Lower lobe of right lung (tissue), 2 donors: Measurements from ENCODE around the gene NRP2. TPM values are rescaled to one million over a fixed set of nuclear protein-coding genes. Genes with fewer than 3 reads are reported as not detected.

Source experiments
- ATAC-seq, 2 donors: fragments of 200-7000 bp; cut with Tn5 transposase; one replicate each; pipeline ENCODE4 v1.9.1; 2020 to 2022; ENCODE audit warnings: mild to moderate bottlenecking in 2 of 2, moderate library complexity in 2 of 2
- DNase-seq: peaks from one replicate; pipeline ENCODE4 v3.0.0-alpha.2; 2020
- H3K27ac ChIP-seq: fragments of 200-600 bp; one replicate; pipeline ENCODE4 v1.8.0; 2022
- H3K27me3 ChIP-seq: fragments of 200-600 bp; one replicate; pipeline ENCODE4 v1.8.0; 2022; ENCODE audit warnings: low read depth
- H3K36me3 ChIP-seq: fragments of 200-600 bp; one replicate; pipeline ENCODE4 v1.8.0; 2022; ENCODE audit warnings: mild to moderate bottlenecking
- H3K4me1 ChIP-seq: fragments of 200-600 bp; one replicate; pipeline ENCODE4 v1.8.0; 2022
- H3K4me3 ChIP-seq: fragments of 200-600 bp; one replicate; pipeline ENCODE4 v1.8.0; 2022; ENCODE audit warnings: mild to moderate bottlenecking
- H3K9me3 ChIP-seq: fragments of 200-600 bp; one replicate; pipeline ENCODE4 v1.8.0; 2022
- intact Hi-C: fragments of 100-400 bp; cut with DNase I; formaldehyde crosslinking; loops from one replicate; pipeline ENCODE4 v1.11.0; 2022
- total RNA-seq: library from RNA; stranded (reverse); fragmentation: NEBNext Ultra II Directional; extraction: Animal tissue kit (Norgen Biotek cat#: 25700); gene quantifications from one replicate; pipeline ENCODE4 v1.2.1, GENCODE V29; 2021
- TF ChIP-seq, protein P1 (sequence below): fragments of 200-600 bp; IDR thresholded peaks from one replicate; pipeline ENCODE4 v1.8.0; 2022; ENCODE audit warnings: antibody characterized with exemption, mild to moderate bottlenecking
- donor health status: DM: no; HTN: yes; CAD: no; lungs with severe emphysema.

The NRP2 gene
- total RNA-seq, 1 donor from 2014 or later: 67.5 TPM

DNA sequence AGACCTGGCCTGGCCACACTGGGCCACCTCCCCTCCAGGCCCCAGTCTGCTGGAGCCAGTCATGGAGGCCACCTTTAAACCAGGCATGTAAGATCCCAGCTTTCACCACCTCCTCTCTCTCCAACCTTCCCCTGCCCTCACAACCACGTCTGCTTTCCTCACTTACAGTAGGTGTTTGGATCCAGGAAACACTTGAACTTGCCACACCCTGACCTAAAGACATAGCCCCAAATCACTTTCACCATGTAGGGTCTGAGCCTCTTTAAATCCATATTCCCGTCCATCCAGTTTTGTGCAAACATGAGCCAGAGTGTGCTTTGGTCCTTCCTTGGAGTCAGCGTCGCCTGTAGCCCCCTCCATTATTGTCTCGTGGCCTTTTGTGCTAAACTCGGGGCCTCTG is 66.8 kb downstream of the NRP2 start:
- H3K4me3 ChIP-seq: no peak overlapping the region
- DNase-seq: no peak
- H3K27ac ChIP-seq: no peak overlapping the region
- H3K9me3 ChIP-seq: no peaks in the 10 kb centered on the region
- H3K36me3 ChIP-seq: peaks cover 77% of the 10 kb centered on the region
- H3K4me1 ChIP-seq: peaks cover under 1% of the 10 kb centered on the region
- TF ChIP-seq, protein P1, sequence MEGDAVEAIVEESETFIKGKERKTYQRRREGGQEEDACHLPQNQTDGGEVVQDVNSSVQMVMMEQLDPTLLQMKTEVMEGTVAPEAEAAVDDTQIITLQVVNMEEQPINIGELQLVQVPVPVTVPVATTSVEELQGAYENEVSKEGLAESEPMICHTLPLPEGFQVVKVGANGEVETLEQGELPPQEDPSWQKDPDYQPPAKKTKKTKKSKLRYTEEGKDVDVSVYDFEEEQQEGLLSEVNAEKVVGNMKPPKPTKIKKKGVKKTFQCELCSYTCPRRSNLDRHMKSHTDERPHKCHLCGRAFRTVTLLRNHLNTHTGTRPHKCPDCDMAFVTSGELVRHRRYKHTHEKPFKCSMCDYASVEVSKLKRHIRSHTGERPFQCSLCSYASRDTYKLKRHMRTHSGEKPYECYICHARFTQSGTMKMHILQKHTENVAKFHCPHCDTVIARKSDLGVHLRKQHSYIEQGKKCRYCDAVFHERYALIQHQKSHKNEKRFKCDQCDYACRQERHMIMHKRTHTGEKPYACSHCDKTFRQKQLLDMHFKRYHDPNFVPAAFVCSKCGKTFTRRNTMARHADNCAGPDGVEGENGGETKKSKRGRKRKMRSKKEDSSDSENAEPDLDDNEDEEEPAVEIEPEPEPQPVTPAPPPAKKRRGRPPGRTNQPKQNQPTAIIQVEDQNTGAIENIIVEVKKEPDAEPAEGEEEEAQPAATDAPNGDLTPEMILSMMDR: no peak
- ATAC-seq: no peak
- intact Hi-C loops: no loop called here
- H3K27me3 ChIP-seq: no peaks in the 10 kb centered on the region

DNA sequence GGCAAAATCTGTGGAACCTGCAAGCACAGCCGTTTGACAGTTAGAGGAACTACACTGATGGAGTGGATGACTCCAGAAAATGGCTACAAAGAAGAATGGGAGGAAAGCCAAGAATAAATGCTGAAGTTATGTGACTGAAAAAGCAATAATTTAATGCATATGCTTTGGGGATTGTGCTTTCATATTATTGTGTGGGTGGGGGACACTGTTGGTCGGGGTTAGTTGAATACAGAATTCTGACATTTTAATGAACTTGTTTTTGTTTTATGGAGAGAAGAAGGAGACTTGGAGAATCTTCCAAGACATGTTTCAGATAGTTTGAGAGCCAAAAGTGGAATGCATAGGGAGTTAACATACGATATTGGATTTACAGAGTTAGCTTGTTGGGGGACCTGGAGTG is 68.5 kb downstream of the NRP2 start:
- Histone ChIP-seq H3K27ac (no peak overlapping the region), H3K36me3 (peaks cover 63% of the 10 kb centered on the region), H3K4me1 (peaks cover 12% of the 10 kb centered on the region), H3K27me3 (no peaks in the 10 kb centered on the region), H3K9me3 (no peaks in the 10 kb centered on the region), H3K4me3 (no peak overlapping the region)
- no peak for ATAC-seq
- intact Hi-C loops: no loop called here
- no peak for DNase-seq
- TF ChIP-seq, protein P1: no peak

DNA sequence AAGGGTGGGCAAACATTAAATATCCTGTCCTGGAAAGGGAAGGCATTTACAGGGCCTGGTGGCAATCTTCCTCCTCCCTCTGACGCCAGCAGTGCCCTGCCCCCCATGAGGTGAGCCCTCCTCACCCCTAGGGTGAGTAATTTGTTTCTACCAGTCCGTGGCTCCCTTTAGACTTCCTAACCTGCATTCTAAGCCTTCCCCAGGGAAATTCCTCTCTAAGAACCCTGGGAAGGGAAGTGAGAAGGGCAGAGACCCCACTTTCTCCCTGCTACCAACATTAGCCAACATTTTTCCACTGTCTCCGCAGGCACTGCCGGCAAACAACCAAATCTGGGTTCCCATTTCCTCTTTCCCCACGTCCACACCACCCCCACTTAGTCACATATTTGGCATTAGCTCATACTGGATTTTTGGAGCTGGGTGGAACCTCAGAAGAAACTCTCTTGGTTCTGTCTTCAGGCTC is 69.3 kb downstream of the NRP2 start:
- TF ChIP-seq, protein P1: no peak
- H3K27me3 ChIP-seq: no peaks in the 10 kb centered on the region
- H3K4me1 ChIP-seq: peaks cover 12% of the 10 kb centered on the region
- no peak for DNase-seq
- no peak for ATAC-seq
- no peak overlapping the region for H3K27ac ChIP-seq
- peaks cover 55% of the 10 kb centered on the region for H3K36me3 ChIP-seq
- intact Hi-C loops: no loop called here
- H3K4me3 ChIP-seq: no peak overlapping the region
- H3K9me3 ChIP-seq: no peaks in the 10 kb centered on the region

GRCh38 chr2:205752296-205752820 is 70.1 kb downstream of the NRP2 start:
- Histone ChIP-seq H3K36me3 (peaks cover 48% of the 10 kb centered on the region), H3K27me3 (no peaks in the 10 kb centered on the region), H3K4me1 (peaks cover 12% of the 10 kb centered on the region), H3K4me3 (no peak overlapping the region), H3K9me3 (no peaks in the 10 kb centered on the region), H3K27ac (no peak overlapping the region)
- TF ChIP-seq, protein P1: no peak
- DNase-seq (no peak), ATAC-seq (no peak)
- intact Hi-C loops: no loop called here

DNA sequence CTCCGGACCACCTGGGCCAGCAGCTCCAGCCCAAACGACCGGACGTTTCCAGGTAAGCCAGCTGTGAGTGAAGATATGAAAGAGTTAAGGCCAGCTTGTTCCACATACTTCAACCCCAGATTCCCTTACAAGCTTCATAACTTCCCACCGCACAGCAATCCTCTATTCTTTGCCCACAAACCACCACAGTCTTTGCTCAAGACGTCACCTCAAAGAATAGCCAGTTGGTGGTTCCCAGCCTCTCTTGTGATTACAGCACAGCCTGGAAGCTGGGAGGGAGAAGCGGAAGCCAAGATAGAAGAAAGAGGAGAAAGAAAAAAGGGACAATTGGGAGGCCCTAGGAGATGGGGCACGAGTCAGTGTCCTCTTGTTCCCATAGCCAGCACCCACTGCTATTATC is 70.6 kb downstream of the NRP2 start:
- intact Hi-C loops: no loop called here
- Histone ChIP-seq H3K4me3 (no peak overlapping the region), H3K4me1 (peaks cover 12% of the 10 kb centered on the region), H3K27me3 (no peaks in the 10 kb centered on the region), H3K9me3 (no peaks in the 10 kb centered on the region), H3K36me3 (peaks cover 45% of the 10 kb centered on the region), H3K27ac (no peak overlapping the region)
- DNase-seq (no peak), ATAC-seq (no peak)
- TF ChIP-seq, protein P1: no peak
